Lung microvascular endothelial cell (primary cell): Measurements from ENCODE around the gene OSBPL2. TPM values are rescaled to one million over a fixed set of nuclear protein-coding genes. Genes with fewer than 3 reads are reported as not detected.
A peak's percentile ranks its signal among the peaks of the same experiment; 100 is the strongest.

ENCODE experiments used
- DNase-seq, 2 donors: peaks; one replicate each; pipeline versions ENCODE4 v3.0.0 to v3.0.0-alpha.2; 2010; ENCODE audit warnings: low read depth in 2 of 2
- total RNA-seq: library from RNA; depleted of rRNA; stranded (reverse); fragments of >200 nt; gene quantifications from 2 replicates; pipeline ENCODE4 v1.2.1, GENCODE V29; 2014

OSBPL2 gene
- 18.7 and 34.9 TPM in 2 replicates for total RNA-seq

GRCh38 chr20:62237801-62238568 is at the start of gene OSBPL2:
TSS of gene OSBPL2 (plus strand) at chr20:62238521. CDS start at chr20:62256185, 17,664 bp downstream.
- peak; percentile 97 to 99 for DNase-seq

DNA sequence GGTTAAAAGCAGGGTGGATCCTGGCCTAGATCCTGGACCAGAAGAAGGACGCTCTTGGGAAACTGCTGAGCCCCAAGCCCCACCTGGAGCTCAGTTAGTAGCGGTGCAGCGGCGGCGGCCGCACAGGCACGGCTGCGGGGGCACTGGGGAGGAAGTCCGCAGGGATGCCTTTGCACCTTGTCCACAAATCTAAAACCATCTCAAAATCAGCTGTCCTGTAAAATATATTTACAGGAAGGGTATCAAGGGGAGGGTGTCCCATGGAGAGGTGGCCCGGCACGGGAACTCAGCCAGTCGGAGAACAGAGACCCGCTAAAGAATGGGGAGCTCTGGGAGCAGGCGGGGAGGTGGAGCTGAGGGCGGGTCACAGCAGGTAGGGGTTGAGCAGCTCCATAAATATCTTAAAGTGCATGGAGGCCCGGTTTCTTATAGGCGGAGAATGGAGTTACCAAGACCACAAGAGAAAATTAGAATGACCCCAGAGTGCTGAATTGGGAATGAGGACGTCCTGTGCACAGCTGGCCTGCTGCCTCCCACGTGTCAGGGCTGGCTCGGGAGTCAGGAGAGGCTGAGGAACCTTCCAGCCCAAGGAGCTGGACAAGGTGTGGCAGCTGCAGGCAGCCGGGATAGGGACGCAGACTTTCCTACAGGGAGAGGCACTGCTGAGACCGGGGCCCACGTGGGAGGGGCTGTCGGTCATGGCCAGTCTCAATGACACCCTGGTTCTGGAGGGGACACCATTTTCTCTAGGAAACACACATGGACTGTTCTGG is 47.5 kb upstream of the OSBPL2 start:
- DNase-seq: no peak

GRCh38 chr20:62191781-62192559 is 46.4 kb upstream of the OSBPL2 start:
- DNase-seq: no peak

DNA sequence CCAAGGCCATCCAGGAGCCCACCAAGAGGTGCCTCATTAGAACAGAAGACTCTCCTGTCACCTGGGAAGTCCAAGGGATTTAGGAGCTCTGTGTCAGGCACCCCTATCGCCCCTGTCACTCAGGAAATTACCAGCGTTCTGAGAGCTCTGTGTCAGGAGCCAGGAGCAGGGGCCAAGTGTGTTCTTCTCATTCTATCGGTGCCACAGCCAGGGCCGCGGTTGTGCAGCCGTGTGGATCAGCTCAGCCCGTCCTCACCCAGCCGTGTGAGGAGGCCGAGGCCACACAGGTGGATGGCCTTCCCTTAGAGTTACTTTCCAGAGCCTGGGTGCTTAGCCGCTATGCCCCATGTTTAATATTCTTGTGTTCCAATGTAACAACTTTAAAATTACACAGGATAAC is 45.7 kb upstream of the OSBPL2 start:
- DNase-seq: no peak

GRCh38 chr20:62193079-62194025 is 45.0 kb upstream of the OSBPL2 start:
- DNase-seq: no peak

GRCh38 chr20:62195075-62195405 is 43.3 kb upstream of the OSBPL2 start:
- no peak for DNase-seq

GRCh38 chr20:62195736-62196135 is 42.6 kb upstream of the OSBPL2 start:
- no peak for DNase-seq

DNA sequence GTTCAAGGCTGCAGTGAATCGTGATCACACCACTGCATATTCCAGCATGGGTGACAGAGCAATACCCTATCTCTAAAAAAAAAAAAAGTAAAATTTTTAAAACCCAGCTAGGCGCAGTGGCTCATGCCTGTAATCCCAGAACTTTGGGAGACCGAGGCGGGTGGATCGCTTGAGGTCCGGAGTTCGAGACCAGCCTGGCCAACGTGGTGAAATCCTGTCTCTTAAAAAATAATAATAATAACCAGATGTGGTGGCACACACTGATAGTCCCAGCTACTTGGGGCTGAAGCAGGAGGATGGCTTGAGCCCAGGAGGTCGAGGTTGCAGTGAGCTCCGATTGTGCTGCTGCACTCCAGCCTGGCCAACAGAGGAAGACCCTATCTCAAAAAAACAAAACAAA is 42.0 kb upstream of the OSBPL2 start:
- no peak for DNase-seq

DNA sequence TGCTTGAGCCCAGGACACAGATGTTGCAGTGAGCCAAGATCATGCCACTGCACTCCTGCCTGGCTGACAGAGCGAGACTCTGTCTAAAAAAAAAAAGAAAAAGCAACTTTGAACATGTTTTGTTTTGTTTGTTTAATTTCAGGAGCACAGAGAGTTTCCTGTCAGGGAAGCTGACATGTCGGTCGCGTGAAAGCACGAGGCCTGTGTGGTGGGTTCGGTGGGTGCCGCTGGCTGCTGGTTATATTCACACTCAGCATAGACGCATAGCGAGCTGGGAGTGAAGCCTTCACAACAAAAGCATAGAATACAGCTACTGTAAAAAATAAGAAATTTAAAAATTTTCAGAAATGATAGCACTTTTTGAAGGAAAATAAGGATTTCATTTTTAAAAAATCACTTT is 41.0 kb upstream of the OSBPL2 start:
- no peak for DNase-seq

DNA sequence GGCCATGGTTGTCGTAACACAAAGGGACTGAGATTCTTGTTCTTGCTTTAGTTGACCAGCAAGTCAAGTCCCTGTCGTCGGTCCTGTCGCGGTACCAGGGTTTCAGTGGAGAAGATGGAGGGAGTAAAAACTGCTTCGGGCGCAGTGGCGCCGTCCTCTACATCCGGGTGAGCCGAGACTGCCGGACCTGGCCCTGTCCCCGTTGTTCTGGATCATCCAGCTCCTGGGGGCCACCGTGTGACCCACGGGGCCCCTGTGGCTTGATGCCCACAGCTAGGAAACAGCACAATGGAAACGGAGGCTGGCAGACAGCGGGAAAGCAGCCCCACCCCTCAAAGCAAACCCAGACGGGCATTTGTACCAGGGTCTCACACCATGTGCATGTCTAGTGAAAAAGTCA is 40.5 kb upstream of the OSBPL2 start:
- DNase-seq: no peak

DNA sequence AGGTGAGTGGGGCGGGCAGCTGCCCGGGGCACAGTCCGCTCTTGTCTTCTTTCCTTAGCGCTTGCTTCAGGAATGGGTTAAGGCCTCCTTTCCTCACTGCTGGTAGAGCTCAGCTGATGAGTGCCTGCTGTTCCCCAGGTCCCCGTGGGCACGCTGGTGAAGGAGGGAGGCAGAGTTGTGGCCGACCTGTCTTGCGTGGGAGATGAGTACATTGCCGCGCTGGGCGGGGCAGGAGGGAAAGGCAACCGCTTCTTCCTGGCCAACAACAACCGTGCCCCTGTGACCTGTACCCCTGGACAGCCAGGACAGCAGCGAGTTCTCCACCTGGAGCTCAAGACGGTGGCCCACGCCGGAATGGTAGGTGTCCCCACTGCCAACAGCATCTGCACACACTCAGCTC is 39.8 kb upstream of the OSBPL2 start:
- DNase-seq: no peak

DNA sequence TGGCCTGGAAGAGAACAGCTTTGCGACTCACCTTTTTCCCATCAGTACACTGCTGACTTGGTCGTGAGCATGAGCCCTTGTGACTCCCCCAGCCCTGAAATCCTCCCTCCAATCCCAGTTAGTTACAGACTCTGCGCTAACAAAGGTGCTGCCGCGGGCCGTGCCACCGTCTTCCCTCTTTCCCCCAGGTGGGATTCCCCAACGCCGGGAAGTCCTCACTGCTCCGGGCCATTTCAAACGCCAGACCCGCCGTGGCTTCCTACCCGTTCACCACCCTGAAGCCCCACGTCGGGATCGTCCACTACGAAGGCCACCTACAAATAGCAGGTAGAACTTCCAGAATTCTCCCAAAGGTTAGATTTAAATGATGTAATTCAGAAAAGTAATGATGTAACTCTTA is 39.4 kb upstream of the OSBPL2 start:
- DNase-seq: no peak

DNA sequence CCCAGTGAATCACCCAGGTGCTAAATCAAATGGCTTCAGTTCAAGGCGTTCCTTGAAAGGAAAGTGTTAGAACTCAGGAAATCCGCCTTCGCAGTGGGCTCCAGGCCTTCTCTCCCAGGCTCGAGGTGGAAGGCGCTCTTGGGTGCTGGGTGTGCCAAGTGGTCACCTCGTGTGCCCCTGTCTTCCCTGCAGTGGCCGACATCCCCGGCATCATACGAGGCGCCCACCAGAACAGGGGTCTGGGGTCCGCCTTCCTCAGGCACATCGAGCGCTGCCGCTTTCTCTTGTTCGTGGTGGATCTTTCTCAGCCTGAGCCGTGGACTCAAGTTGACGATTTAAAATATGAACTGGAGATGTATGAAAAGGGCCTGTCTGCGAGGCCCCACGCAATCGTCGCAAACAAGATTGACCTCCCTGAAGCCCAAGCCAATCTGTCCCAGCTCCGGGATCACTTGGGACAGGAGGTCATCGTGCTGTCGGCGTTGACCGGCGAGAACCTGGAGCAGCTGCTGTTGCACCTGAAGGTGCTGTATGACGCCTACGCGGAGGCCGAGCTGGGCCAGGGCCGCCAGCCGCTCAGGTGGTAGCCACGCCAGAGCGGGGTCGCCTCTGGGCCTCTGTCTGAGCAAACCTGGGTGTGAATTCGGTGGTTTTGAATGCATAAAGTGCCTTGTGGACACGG is 37.7 kb upstream of the OSBPL2 start:
- no peak for DNase-seq

DNA sequence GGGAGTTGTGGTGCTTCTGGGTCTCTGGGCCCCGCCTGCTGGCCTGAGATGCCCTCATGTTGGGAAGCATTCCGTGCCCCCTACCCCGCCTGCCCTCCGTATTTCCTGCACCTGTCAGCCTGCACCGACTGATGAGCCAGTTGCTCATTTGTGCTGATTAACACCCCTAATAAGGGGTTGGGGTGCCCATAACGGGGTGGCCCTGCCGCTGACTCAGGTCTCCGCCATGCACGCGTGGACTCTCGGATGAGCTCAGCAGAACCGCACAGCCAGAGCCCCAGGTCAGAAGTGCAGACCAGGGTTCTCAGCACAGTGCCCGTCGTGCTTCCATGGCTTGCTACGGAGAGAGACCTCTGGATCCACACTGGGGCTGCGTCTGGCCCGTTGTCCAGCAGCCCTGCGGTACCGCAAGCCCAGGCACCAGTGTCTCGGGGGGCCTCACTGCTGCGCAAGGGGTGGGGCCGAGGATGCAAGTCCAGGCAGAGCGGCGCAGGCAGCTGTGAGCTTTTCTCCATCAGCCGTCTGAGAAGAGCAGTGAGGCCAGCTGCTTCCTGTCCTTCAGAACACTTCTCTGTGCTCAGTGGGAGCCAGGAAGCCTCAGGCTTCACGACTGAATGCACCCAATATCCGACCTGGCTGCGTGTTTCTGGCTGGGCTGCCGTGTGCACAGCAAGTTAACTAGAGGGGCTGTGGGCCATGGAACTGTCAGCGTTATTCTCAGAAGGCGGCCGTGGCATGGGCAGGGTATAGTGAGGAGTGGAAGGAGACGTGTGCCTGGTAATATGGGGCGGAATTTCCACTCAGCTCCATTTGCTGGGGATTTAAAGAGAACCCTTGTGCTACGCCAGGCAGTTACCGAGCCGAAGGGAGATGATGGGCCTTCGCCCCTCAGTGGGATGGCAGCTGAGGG is 36.9 kb upstream of the OSBPL2 start:
- peak in 1 of 2 donors; percentile 44 for DNase-seq

DNA sequence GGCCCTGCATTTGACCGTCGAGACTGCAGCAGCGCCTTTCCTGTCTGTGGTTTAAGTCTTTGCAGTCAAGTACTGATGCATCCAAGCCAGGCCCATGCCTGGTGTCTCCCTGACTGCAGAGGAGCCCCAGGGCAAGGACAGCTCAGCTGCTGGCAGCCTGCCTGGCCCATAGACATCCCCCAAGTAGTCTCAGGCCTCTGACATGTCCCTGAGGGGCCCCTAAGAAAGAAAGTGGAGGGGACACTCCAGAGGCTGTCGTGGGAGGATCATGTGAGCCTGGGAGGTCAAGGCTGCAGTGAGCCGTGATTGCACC is 36.3 kb upstream of the OSBPL2 start:
- no peak for DNase-seq

DNA sequence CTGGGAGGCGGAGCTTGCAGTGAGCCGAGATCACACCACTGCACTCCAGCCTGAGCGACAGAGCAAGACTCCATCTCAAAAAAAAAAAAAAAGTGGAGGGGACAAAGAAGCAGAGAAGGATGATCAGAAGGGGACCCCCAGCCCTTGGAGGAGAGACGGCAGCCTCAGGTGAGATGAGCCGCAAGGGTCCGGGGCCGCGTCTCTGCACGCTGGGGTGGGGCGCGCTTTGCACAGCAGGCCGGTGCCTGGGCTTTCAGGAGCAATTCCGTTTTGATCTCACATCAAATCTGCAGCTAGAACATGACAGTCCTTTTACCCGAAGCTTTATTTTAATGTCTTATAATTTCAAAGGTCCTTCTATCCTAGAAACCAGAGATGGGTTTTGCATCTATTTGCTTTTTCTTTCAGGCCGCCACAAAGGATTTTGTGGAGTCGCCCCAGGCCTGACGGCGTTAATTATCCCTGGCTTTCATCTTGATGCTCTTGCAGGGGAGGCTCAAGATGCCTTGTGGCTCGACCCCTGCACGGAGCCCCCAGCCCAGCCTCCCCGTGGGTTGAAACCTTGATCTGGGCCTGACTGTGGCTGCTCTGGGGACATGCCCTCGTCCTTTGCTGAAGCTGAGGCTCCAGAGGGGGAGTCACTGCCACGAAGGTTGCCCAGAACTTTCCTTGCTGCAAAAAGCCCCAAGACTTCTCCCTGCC is 35.5 kb upstream of the OSBPL2 start:
- no peak for DNase-seq

DNA sequence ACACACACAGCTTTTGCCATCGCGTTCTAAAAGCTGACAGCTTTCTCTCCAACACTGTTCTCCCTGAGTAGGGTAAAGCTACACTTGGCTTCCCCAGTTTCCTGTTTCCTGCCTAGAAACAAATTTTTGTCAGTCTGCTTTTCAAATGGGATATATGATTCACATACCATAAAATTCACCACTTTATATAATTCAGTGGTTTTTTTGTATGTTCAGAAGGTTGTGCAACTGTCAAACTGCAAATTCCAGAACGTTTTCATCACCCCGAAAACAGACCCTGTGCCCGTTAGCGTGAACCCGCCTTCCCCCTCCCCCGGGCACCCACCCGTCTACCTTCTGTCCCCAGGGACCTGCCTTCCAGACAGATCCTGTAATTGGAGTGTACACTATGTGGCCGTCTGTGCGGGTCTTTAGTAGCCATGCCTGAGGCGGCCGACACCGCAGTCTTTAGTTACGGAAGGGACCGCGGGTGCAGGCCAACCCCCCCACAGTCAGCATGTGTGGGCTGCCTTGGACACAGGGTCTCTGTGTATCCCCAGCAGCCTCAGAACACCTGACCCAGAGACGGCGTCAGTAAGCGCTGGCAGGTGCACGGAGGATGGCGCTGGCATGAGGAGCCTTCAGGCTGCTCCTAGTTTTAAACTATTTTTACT is 34.8 kb upstream of the OSBPL2 start:
- DNase-seq: peak; percentile 43 to 63

DNA sequence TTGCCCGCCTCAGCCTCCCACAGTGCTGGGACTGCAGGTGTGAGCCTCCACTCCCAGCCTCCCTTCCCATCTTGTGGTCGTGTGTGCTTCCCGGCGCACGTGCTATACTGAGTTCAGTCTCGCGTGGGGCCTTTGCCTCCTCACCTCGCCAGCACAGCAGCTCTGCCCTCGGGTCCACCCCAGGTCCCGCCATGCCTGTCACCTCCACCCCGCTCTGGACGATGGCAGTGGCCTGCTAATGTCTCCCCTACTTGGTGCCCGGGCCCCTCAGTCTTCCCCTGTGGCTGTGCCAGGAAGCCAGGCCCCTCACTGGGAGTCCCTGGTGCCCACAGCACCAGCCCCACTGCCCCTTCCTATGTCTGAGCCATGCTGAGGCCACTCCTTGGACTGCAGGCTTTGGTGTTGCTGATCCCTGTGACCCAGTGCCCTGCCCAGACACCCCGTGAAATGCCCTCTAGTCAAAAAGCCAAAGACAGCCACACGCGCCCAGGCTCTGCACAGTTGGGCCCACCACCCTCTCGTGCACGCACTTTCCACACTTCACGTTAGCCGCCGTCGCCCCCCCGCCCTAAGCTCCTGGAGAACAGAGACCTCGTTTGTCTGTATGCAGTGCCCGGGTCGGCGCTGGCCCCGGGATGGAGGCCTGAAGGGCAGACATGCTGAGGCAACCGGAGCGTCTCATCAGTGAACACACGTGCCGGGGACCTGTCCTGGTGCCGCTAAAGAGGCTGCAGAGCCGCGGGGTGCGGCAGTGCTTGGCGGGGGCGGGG is 32.5 kb upstream of the OSBPL2 start:
- DNase-seq: no peak
